ENCODE data around the gene NTN4. TPM values are rescaled to one million over a fixed set of nuclear protein-coding genes. Genes with fewer than 3 reads are reported as not detected.

The NTN4 gene
- total RNA-seq, 1 donor from 2014 or later, result 0.59 TPM

- TF ChIP-seq CTCF (IDR thresholded peaks at IDR 0.05; ENCODE audit: partially characterized antibody, unreplicated experiment), result no peak
- H3K4me3 Mint-ChIP-seq (ENCODE audit: unreplicated experiment), result no peak overlapping the region
- no peaks in the 10 kb centered on the region for H3K9me3 Mint-ChIP-seq (ENCODE audit: unreplicated experiment)
- H3K27me3 Mint-ChIP-seq (ENCODE audit: unreplicated experiment), result peaks cover 1% of the 10 kb centered on the region
- H3K4me1 Mint-ChIP-seq (ENCODE audit: low read depth, unreplicated experiment), result no peaks in the 10 kb centered on the region
- no peaks in the 10 kb centered on the region for H3K36me3 Mint-ChIP-seq (ENCODE audit: unreplicated experiment)
- H3K27ac Mint-ChIP-seq (ENCODE audit: unreplicated experiment), result no peak overlapping the region
- DNase-seq, result no peak
These were observed 174.8 kb downstream of the NTN4 start for GRCh38 chr12:95615749-95616148.

- Mint-ChIP-seq H3K9me3 (ENCODE audit: unreplicated experiment) (no peaks in the 10 kb centered on the region), H3K27ac (ENCODE audit: unreplicated experiment) (no peak overlapping the region), H3K4me1 (ENCODE audit: low read depth, unreplicated experiment) (no peaks in the 10 kb centered on the region), H3K27me3 (ENCODE audit: unreplicated experiment) (peaks cover 1% of the 10 kb centered on the region), H3K4me3 (ENCODE audit: unreplicated experiment) (no peak overlapping the region), H3K36me3 (ENCODE audit: unreplicated experiment) (no peaks in the 10 kb centered on the region)
- no peak for DNase-seq
- no peak for TF ChIP-seq CTCF (IDR thresholded peaks at IDR 0.05; ENCODE audit: partially characterized antibody, unreplicated experiment)
These were observed 176.1 kb downstream of the NTN4 start for GRCh38 chr12:95614390-95614982.

- H3K27me3 Mint-ChIP-seq (ENCODE audit: unreplicated experiment), result peaks cover 1% of the 10 kb centered on the region
- no peak for DNase-seq
- H3K4me1 Mint-ChIP-seq (ENCODE audit: low read depth, unreplicated experiment), result no peaks in the 10 kb centered on the region
- H3K27ac Mint-ChIP-seq (ENCODE audit: unreplicated experiment), result no peak overlapping the region
- H3K4me3 Mint-ChIP-seq (ENCODE audit: unreplicated experiment), result no peak overlapping the region
- H3K36me3 Mint-ChIP-seq (ENCODE audit: unreplicated experiment), result no peaks in the 10 kb centered on the region
- no peak for TF ChIP-seq CTCF (IDR thresholded peaks at IDR 0.05; ENCODE audit: partially characterized antibody, unreplicated experiment)
- H3K9me3 Mint-ChIP-seq (ENCODE audit: unreplicated experiment), result no peaks in the 10 kb centered on the region
These were observed 177.5 kb downstream of the NTN4 start for GRCh38 chr12:95613021-95613420.

GRCh38 chr12:95611676-95612309 is 178.8 kb downstream of the NTN4 start:
- peaks cover 1% of the 10 kb centered on the region for H3K27me3 Mint-ChIP-seq (ENCODE audit: unreplicated experiment)
- no peaks in the 10 kb centered on the region for H3K36me3 Mint-ChIP-seq (ENCODE audit: unreplicated experiment)
- DNase-seq, result no peak
- no peak overlapping the region for H3K4me3 Mint-ChIP-seq (ENCODE audit: unreplicated experiment)
- TF ChIP-seq CTCF (IDR thresholded peaks at IDR 0.05; ENCODE audit: partially characterized antibody, unreplicated experiment), result no peak
- H3K9me3 Mint-ChIP-seq (ENCODE audit: unreplicated experiment), result no peaks in the 10 kb centered on the region
- H3K4me1 Mint-ChIP-seq (ENCODE audit: low read depth, unreplicated experiment), result no peaks in the 10 kb centered on the region
- H3K27ac Mint-ChIP-seq (ENCODE audit: unreplicated experiment), result no peak overlapping the region

GRCh38 chr12:95608252-95609033 is 182.1 kb downstream of the NTN4 start:
- Mint-ChIP-seq H3K9me3 (ENCODE audit: unreplicated experiment) (no peaks in the 10 kb centered on the region), H3K36me3 (ENCODE audit: unreplicated experiment) (no peaks in the 10 kb centered on the region), H3K27me3 (ENCODE audit: unreplicated experiment) (peaks cover 2% of the 10 kb centered on the region), H3K4me3 (ENCODE audit: unreplicated experiment) (no peak overlapping the region), H3K4me1 (ENCODE audit: low read depth, unreplicated experiment) (no peaks in the 10 kb centered on the region), H3K27ac (ENCODE audit: unreplicated experiment) (no peak overlapping the region)
- no peak for DNase-seq
- no peak for TF ChIP-seq CTCF (IDR thresholded peaks at IDR 0.05; ENCODE audit: partially characterized antibody, unreplicated experiment)

Measured in glutamatergic neuron (in vitro differentiated cells).